Karpas-422 (cell line): ENCODE results near the gene RNASE1. TPM values are rescaled to one million over a fixed set of nuclear protein-coding genes. Genes with fewer than 3 reads are reported as not detected.
"Not testable (repeated sequence)": the region's sequence is repeated elsewhere in the genome, so short reads cannot be mapped to it uniquely, and the experiment has no call there.

Experiments
- DNase-seq: peaks from one replicate; pipeline ENCODE4 v3.0.0-alpha.2; 2015
- H2AFZ ChIP-seq: fragments of 200-600 bp; sonication (generic); 2 replicates; pipeline ENCODE4 v1.6.1; 2014; ENCODE audit warnings: antibody characterized with exemption, low read length, mixed read lengths
- H3K27ac ChIP-seq: fragments of 200-600 bp; sonication (generic); 2 replicates; pipeline ENCODE4 v1.5.1; 2014; ENCODE audit warnings: mild to moderate bottlenecking, low read length, moderate library complexity
- H3K27me3 ChIP-seq: fragments of 200-600 bp; sonication (generic); 2 replicates; pipeline ENCODE4 v1.6.1; 2014; ENCODE audit warnings: low read length, mixed read lengths
- H3K36me3 ChIP-seq: fragments of 200-600 bp; sonication (generic); 2 replicates; pipeline ENCODE4 v1.6.1; 2014; ENCODE audit warnings: low read length, mixed read lengths; ENCODE audit not compliant: insufficient read depth
- H3K4me1 ChIP-seq: fragments of 200-600 bp; sonication (generic); 2 replicates; pipeline ENCODE4 v1.6.1; 2014; ENCODE audit warnings: mild to moderate bottlenecking, low read length, mixed read lengths
- H3K4me2 ChIP-seq: fragments of 200-600 bp; sonication (generic); 2 replicates; pipeline ENCODE4 v1.6.1; 2014; ENCODE audit warnings: low read length, low read depth, mild to moderate bottlenecking; ENCODE audit not compliant: poor library complexity, severe bottlenecking
- H3K4me3 ChIP-seq: fragments of 200-600 bp; sonication (generic); 2 replicates; pipeline ENCODE4 v1.5.1; 2014; ENCODE audit warnings: mild to moderate bottlenecking, antibody characterized with exemption, low read length, mixed read lengths
- H3K79me2 ChIP-seq: fragments of 200-600 bp; sonication (generic); 2 replicates; pipeline ENCODE4 v1.6.1; 2014; ENCODE audit warnings: mild to moderate bottlenecking, low read length, mixed read lengths
- H3K9ac ChIP-seq: fragments of 200-600 bp; sonication (generic); 2 replicates; pipeline ENCODE4 v1.6.0; 2014; ENCODE audit warnings: low read length
- H3K9me2 ChIP-seq: fragments of 200-600 bp; sonication (generic), shearing (Covaris generic); replicated peaks from 2 replicates; pipeline ENCODE4 v1.6.0; 2014; ENCODE audit warnings: mild to moderate bottlenecking, low read length, moderate library complexity; ENCODE audit not compliant: insufficient read depth
- H3K9me3 ChIP-seq: fragments of 300-700, 200-600 bp; sonication (generic); 2 replicates; pipeline ENCODE4 v1.6.1; 2014; ENCODE audit warnings: low read length, mixed read lengths
- H4K20me1 ChIP-seq: fragments of 200-600 bp; sonication (generic); 2 replicates; pipeline ENCODE4 v1.6.1; 2014; ENCODE audit warnings: mild to moderate bottlenecking, antibody characterized with exemption, low read length, low read depth; ENCODE audit not compliant: insufficient read depth
- total RNA-seq: library from RNA; depleted of rRNA; stranded (reverse); fragments of >200 nt; shearing (Covaris generic); gene quantifications from 2 replicates; pipeline ENCODE4 v1.2.3, GENCODE V29; 2014; ENCODE audit warnings: low replicate concordance

The RNASE1 gene
- total RNA-seq, 1 experiment from 2014 or later = not detected

GRCh38 chr14:20830831-20831230 lies 28.2 kb upstream of the RNASE1 start:
- no peak overlapping the region for H3K9ac ChIP-seq
- no peak for DNase-seq
- H3K4me3 ChIP-seq = no peak overlapping the region
- H3K27ac ChIP-seq = no peak overlapping the region
- H3K27me3 ChIP-seq = no peaks in the 10 kb centered on the region
- H3K9me2 ChIP-seq = no peaks in the 10 kb centered on the region
- no peaks in the 10 kb centered on the region for H3K9me3 ChIP-seq
- no peaks in the 10 kb centered on the region for H3K4me1 ChIP-seq
- H2AFZ ChIP-seq = no peak overlapping the region
- H3K36me3 ChIP-seq = no peaks in the 10 kb centered on the region
- H3K79me2 ChIP-seq = no peaks in the 10 kb centered on the region
- no peaks in the 10 kb centered on the region for H4K20me1 ChIP-seq
- no peak overlapping the region for H3K4me2 ChIP-seq

- not testable (repeated sequence) for H4K20me1 ChIP-seq, H3K9me3 ChIP-seq, H3K9me2 ChIP-seq, H3K9ac ChIP-seq, H3K4me3 ChIP-seq, H3K79me2 ChIP-seq, H3K4me2 ChIP-seq, H3K27ac ChIP-seq, H3K27me3 ChIP-seq, H3K36me3 ChIP-seq, H2AFZ ChIP-seq, H3K4me1 ChIP-seq
- peak; percentile 66 for DNase-seq
Measured at GRCh38 chr14:20828024-20828694, 25.5 kb upstream of the RNASE1 start.

DNA sequence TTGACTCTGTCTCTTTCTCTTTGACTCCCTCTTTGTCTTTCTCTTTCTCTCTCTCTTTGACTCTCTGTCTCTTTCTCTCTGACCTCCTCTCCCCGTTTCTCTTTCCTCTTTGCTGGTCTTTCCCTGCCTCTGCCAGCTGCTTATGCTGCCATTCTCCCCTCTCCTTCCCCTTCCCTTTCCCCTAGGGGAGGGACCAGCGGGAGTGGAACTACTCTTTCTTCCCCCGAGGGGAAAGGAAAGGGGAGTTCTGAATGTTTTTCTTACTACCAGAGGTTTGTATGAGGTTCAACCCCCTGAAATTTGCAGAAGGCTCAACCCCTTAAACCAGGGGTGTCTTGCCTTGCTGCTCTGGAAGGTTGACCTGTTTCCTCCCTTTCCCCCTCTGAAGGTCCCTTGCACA lies 24.7 kb upstream of the RNASE1 start:
- H2AFZ ChIP-seq = no peak overlapping the region
- no peak overlapping the region for H3K27ac ChIP-seq
- no peaks in the 10 kb centered on the region for H4K20me1 ChIP-seq
- no peaks in the 10 kb centered on the region for H3K36me3 ChIP-seq
- H3K9ac ChIP-seq = no peak overlapping the region
- no peaks in the 10 kb centered on the region for H3K79me2 ChIP-seq
- no peak overlapping the region for H3K4me2 ChIP-seq
- no peaks in the 10 kb centered on the region for H3K4me1 ChIP-seq
- H3K9me3 ChIP-seq = no peaks in the 10 kb centered on the region
- no peak overlapping the region for H3K4me3 ChIP-seq
- no peaks in the 10 kb centered on the region for H3K9me2 ChIP-seq
- H3K27me3 ChIP-seq = no peaks in the 10 kb centered on the region
- DNase-seq = no peak

- H2AFZ ChIP-seq, H3K79me2 ChIP-seq, H3K9me2 ChIP-seq, H3K4me2 ChIP-seq, H3K36me3 ChIP-seq, DNase-seq, H3K27me3 ChIP-seq, H3K9me3 ChIP-seq, H3K9ac ChIP-seq, H3K27ac ChIP-seq, H3K4me3 ChIP-seq, H3K4me1 ChIP-seq, H4K20me1 ChIP-seq: not testable (repeated sequence)
Measured at GRCh38 chr14:20826666-20827065, 24.0 kb upstream of the RNASE1 start.

- Histone ChIP-seq H3K4me2 (no peak overlapping the region), H3K36me3 (no peaks in the 10 kb centered on the region)
Measured at GRCh38 chr14:20823859-20824258, 21.2 kb upstream of the RNASE1 start.

DNA sequence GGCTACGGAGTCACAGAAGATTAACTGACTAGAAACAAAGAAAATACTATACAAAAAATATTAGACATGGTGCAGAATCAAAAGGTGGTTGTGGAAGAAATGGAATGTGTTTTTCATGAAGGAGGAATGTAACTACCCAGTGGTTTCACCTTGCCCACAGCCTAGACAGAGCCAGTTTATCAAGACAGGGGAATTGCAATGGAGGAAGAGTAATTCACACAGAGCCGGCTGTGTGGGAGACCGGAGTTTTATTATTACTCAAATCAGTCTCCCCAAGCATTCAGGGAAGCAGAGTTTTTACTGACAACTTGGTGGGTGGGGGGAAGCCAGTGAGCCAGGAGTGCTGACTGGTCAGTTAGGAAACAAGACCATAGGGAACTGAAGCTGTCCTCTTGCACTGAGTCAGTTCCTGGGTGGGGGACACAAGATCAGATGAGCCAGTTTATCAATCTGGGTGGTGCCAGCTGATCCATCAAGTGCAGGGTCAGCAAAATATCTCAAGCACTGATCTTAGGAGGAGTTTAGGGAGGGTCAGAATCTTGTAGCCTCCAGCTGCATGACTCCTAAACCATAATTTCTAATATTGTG lies 19.0 kb upstream of the RNASE1 start:
- not testable (repeated sequence) for H3K79me2 ChIP-seq, H3K9ac ChIP-seq, H3K9me3 ChIP-seq, DNase-seq, H3K4me2 ChIP-seq, H3K9me2 ChIP-seq, H2AFZ ChIP-seq, H3K4me1 ChIP-seq, H3K27me3 ChIP-seq, H4K20me1 ChIP-seq, H3K4me3 ChIP-seq, H3K27ac ChIP-seq, H3K36me3 ChIP-seq

More at GRCh38 chr14:20823859-20824258, 21.2 kb upstream of the RNASE1 start:
- no peaks in the 10 kb centered on the region for H3K4me1 ChIP-seq
- no peaks in the 10 kb centered on the region for H3K27me3 ChIP-seq
- no peaks in the 10 kb centered on the region for H3K9me3 ChIP-seq
- H3K4me3 ChIP-seq = no peak overlapping the region
- no peak overlapping the region for H2AFZ ChIP-seq
- H3K27ac ChIP-seq = no peak overlapping the region
- DNase-seq = no peak
- H3K9me2 ChIP-seq = no peaks in the 10 kb centered on the region
- no peak overlapping the region for H3K9ac ChIP-seq
- H3K79me2 ChIP-seq = no peaks in the 10 kb centered on the region
- no peaks in the 10 kb centered on the region for H4K20me1 ChIP-seq

GRCh38 chr14:20820063-20820904 lies 17.6 kb upstream of the RNASE1 start:
- H3K9ac ChIP-seq = no peak overlapping the region

DNA sequence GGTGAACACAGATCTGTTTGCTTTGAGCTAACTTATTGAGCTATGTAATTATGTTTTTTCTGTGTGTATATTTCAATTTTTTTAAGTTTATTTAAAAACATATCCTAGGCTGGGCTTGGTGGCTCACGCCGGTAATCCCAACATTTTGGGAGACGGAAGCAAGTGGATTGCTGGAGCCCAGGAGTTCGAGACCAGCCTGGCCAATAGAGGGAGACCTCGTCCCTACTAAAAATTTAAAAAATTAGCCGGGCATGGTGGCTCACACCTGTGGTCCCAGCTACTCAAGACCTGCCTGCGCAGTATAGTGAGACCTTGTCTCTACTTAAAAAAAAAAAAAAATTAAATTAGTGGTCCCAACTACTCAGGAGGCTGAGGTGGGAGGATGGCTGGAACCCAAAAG lies 16.2 kb upstream of the RNASE1 start:
- no peaks in the 10 kb centered on the region for H3K27me3 ChIP-seq
- no peak overlapping the region for H3K27ac ChIP-seq
- no peak overlapping the region for H3K4me2 ChIP-seq
- H4K20me1 ChIP-seq = no peaks in the 10 kb centered on the region
- no peaks in the 10 kb centered on the region for H3K36me3 ChIP-seq
- H3K4me3 ChIP-seq = no peak overlapping the region
- no peak overlapping the region for H3K9ac ChIP-seq
- H3K4me1 ChIP-seq = peaks cover 7% of the 10 kb centered on the region
- H2AFZ ChIP-seq = no peak overlapping the region
- no peaks in the 10 kb centered on the region for H3K9me3 ChIP-seq
- H3K9me2 ChIP-seq = no peaks in the 10 kb centered on the region
- no peak for DNase-seq
- H3K79me2 ChIP-seq = no peaks in the 10 kb centered on the region

More at GRCh38 chr14:20820063-20820904, 17.6 kb upstream of the RNASE1 start:
- H3K27me3 ChIP-seq = no peaks in the 10 kb centered on the region
- no peak overlapping the region for H3K27ac ChIP-seq
- H3K9me2 ChIP-seq = no peaks in the 10 kb centered on the region
- DNase-seq = no peak
- no peak overlapping the region for H3K4me2 ChIP-seq
- no peaks in the 10 kb centered on the region for H4K20me1 ChIP-seq
- H2AFZ ChIP-seq = no peak overlapping the region
- H3K4me3 ChIP-seq = no peak overlapping the region
- H3K9me3 ChIP-seq = no peaks in the 10 kb centered on the region
- H3K79me2 ChIP-seq = no peaks in the 10 kb centered on the region
- no peaks in the 10 kb centered on the region for H3K36me3 ChIP-seq
- H3K4me1 ChIP-seq = peaks cover 7% of the 10 kb centered on the region
